K562 treated with DMSO at 1 percent for 48 hours (cell line): ENCODE data around the gene ATOH1. TPM values are rescaled to one million over a fixed set of nuclear protein-coding genes. Genes with fewer than 3 reads are reported as not detected.

Source experiments
- total RNA-seq: library from RNA; unstranded; fragments of 300-600 nt; gene quantifications from 2 replicates; pipeline ENCODE4 v1.2.3, GENCODE V29; 2022; ENCODE audit warnings: low replicate concordance; ENCODE audit errors: extremely low read depth

ATOH1 gene
- total RNA-seq, result not detected in 2 replicates

GRCh38 chr4:93828332-93828994 lies at the start of gene ATOH1:
ATOH1 (plus strand) TSS chr4:93828753; CDS start chr4:93828927, 174 bp downstream.

